Cardiac muscle cell (in vitro differentiated cells and primary cell): ENCODE data around the gene BCR. TPM values are rescaled to one million over a fixed set of nuclear protein-coding genes. Genes with fewer than 3 reads are reported as not detected.
"Not testable (repeated sequence)": the region's sequence is repeated elsewhere in the genome, so short reads cannot be mapped to it uniquely, and the experiment has no call there.

Experiments
- DNase-seq, 2 donors: peaks; one replicate each; pipeline versions ENCODE4 v3.0.0 to v3.0.0-alpha.2; 2010 to 2017; ENCODE audit warnings: low read depth in 1 of 2, low spot score in 1 of 2
- H3K27ac ChIP-seq: fragments of 200-600 bp; sonication (generic); 2 replicates; pipeline ENCODE4 v1.5.1; 2016
- H3K27me3 ChIP-seq: fragments of 200-600 bp; sonication (generic); 2 replicates; pipeline ENCODE4 v1.6.0; 2016; ENCODE audit warnings: control low read depth
- H3K36me3 ChIP-seq: fragments of 200-600 bp; sonication (generic); 2 replicates; pipeline ENCODE4 v1.5.1; 2016; ENCODE audit warnings: control low read depth
- H3K4me1 ChIP-seq: fragments of 200-600 bp; sonication (generic); 2 replicates; pipeline ENCODE4 v1.8.1; 2017; ENCODE audit warnings: low read depth, mild to moderate bottlenecking, mixed run types
- H3K4me3 ChIP-seq: fragments of 200-600 bp; sonication (generic); 2 replicates; pipeline ENCODE4 v1.5.1; 2016; ENCODE audit warnings: mild to moderate bottlenecking
- H3K9me3 ChIP-seq: fragments of 200-600 bp; sonication (generic); 2 replicates; pipeline ENCODE4 v1.5.1; 2017; ENCODE audit warnings: low read depth, mild to moderate bottlenecking, control low read depth
- CTCF ChIP-seq: IDR thresholded peaks from 2 replicates; pipeline ENCODE4 v1.5.1; 2012; ENCODE audit warnings: low read depth, mild to moderate bottlenecking, low read length
- polyA plus RNA-seq: library from polyadenylated mRNA; unstranded; fragments of >200 nt; fragmentation: Nextera tagmentation; extraction: Ambion mirVana; gene quantifications from 2 replicates; pipeline ENCODE4 v1.2.1, GENCODE V29; 2016
- total RNA-seq: library from RNA; depleted of rRNA; stranded (reverse); fragments of >200 nt; gene quantifications from 2 replicates; pipeline ENCODE4 v1.2.3, GENCODE V29; 2016

BCR gene
- total RNA-seq (40.9 and 53.1 TPM in 2 replicates), polyA plus RNA-seq (30.1 and 30.9 TPM in 2 replicates)

GRCh38 chr22:23180301-23180892 is at the start of gene BCR:
Gene BCR, plus strand, starts transcription at chr22:23180509. Its CDS starts 452 bp downstream, at chr22:23180961.
- peak; percentile 78 to 86 for DNase-seq

GRCh38 chr22:23130697-23131096 is 49.6 kb upstream of the BCR start:
- TF ChIP-seq CTCF: no peak
- Histone ChIP-seq H3K9me3 (no peaks in the 10 kb centered on the region), H3K36me3 (no peaks in the 10 kb centered on the region), H3K27me3 (no peaks in the 10 kb centered on the region), H3K27ac (no peak overlapping the region), H3K4me3 (no peak overlapping the region), H3K4me1 (no peaks in the 10 kb centered on the region)
- no peak for DNase-seq

More at GRCh38 chr22:23180301-23180892, at the start of gene BCR:
- TF ChIP-seq CTCF: no peak
- Histone ChIP-seq H3K36me3 (no peaks in the 10 kb centered on the region), H3K27me3 (no peaks in the 10 kb centered on the region), H3K27ac (no peak within 1 kb of the TSS), H3K9me3 (no peaks in the 10 kb centered on the region), H3K4me3 (peak within 1 kb of the TSS; percentile 76), H3K4me1 (peaks cover 21% of the 10 kb centered on the region)

GRCh38 chr22:23131931-23132330 is 48.4 kb upstream of the BCR start:
- DNase-seq: no peak
- Histone ChIP-seq H3K27me3 (no peaks in the 10 kb centered on the region), H3K27ac (no peak overlapping the region), H3K36me3 (no peaks in the 10 kb centered on the region), H3K4me1 (no peaks in the 10 kb centered on the region), H3K9me3 (no peaks in the 10 kb centered on the region), H3K4me3 (no peak overlapping the region)
- TF ChIP-seq CTCF: no peak

GRCh38 chr22:23132376-23133091 is 47.8 kb upstream of the BCR start:
- Histone ChIP-seq H3K27ac (no peak overlapping the region), H3K9me3 (no peaks in the 10 kb centered on the region), H3K4me3 (no peak overlapping the region), H3K27me3 (no peaks in the 10 kb centered on the region), H3K4me1 (no peaks in the 10 kb centered on the region), H3K36me3 (no peaks in the 10 kb centered on the region)
- no peak for DNase-seq
- no peak for TF ChIP-seq CTCF

- Histone ChIP-seq H3K27ac (no peak overlapping the region), H3K9me3 (no peaks in the 10 kb centered on the region), H3K36me3 (no peaks in the 10 kb centered on the region), H3K27me3 (no peaks in the 10 kb centered on the region), H3K4me1 (no peaks in the 10 kb centered on the region), H3K4me3 (no peak overlapping the region)
- TF ChIP-seq CTCF: no peak
- DNase-seq: no peak
Measured at GRCh38 chr22:23133922-23134321, 46.4 kb upstream of the BCR start.

GRCh38 chr22:23136991-23137390 is 43.3 kb upstream of the BCR start:
- not testable (repeated sequence) for H3K27me3 ChIP-seq, H3K36me3 ChIP-seq, H3K27ac ChIP-seq, H3K9me3 ChIP-seq, H3K4me3 ChIP-seq, H3K4me1 ChIP-seq, DNase-seq
